GM18520 (cell line): Measurements from ENCODE around the gene ITGBL1.

Experiments
- ATAC-seq: cut with Tn5 transposase; IDR thresholded peaks from one replicate; pipeline ENCODE4 v1.9.1; 2021; ENCODE audit not compliant: unreplicated experiment

ITGBL1 gene

GRCh38 chr13:101451641-101452040 lies 834 bp upstream of the ITGBL1 start:
- no peak for ATAC-seq

GRCh38 chr13:101453784-101454201 lies 1.3 kb downstream of the ITGBL1 start:
- ATAC-seq = no peak

- no peak for ATAC-seq
Observed at GRCh38 chr13:101454767-101455166, 2.3 kb downstream of the ITGBL1 start.

GRCh38 chr13:101455863-101456262 lies 3.4 kb downstream of the ITGBL1 start:
- ATAC-seq = no peak

- ATAC-seq = no peak
Observed at GRCh38 chr13:101457176-101457575, 4.7 kb downstream of the ITGBL1 start.

- ATAC-seq = no peak
Observed at GRCh38 chr13:101465877-101466276, 13.4 kb downstream of the ITGBL1 start.

GRCh38 chr13:101467415-101467814 lies 14.9 kb downstream of the ITGBL1 start:
- ATAC-seq = no peak

GRCh38 chr13:101473458-101473857 lies 21.0 kb downstream of the ITGBL1 start:
- no peak for ATAC-seq

- no peak for ATAC-seq
Observed at GRCh38 chr13:101474419-101474957, 22.0 kb downstream of the ITGBL1 start.

GRCh38 chr13:101475536-101475935 lies 23.1 kb downstream of the ITGBL1 start:
- ATAC-seq = no peak

- no peak for ATAC-seq
Observed at GRCh38 chr13:101481421-101481820, 28.9 kb downstream of the ITGBL1 start.

GRCh38 chr13:101486708-101487437 lies 34.4 kb downstream of the ITGBL1 start:
- ATAC-seq = no peak

- ATAC-seq = no peak
Observed at GRCh38 chr13:101487438-101487830, 35.0 kb downstream of the ITGBL1 start.

GRCh38 chr13:101488734-101489133 lies 36.3 kb downstream of the ITGBL1 start:
- ATAC-seq = no peak

GRCh38 chr13:101489643-101490405 lies 37.3 kb downstream of the ITGBL1 start:
- no peak for ATAC-seq

- no peak for ATAC-seq
Observed at GRCh38 chr13:101490406-101491015, 38.0 kb downstream of the ITGBL1 start.

- no peak for ATAC-seq
Observed at GRCh38 chr13:101492251-101492910, 39.9 kb downstream of the ITGBL1 start.

GRCh38 chr13:101493541-101493940 lies 41.1 kb downstream of the ITGBL1 start:
- ATAC-seq = no peak

GRCh38 chr13:101499406-101499805 lies 46.9 kb downstream of the ITGBL1 start:
- ATAC-seq = no peak

GRCh38 chr13:101502618-101503017 lies 50.1 kb downstream of the ITGBL1 start:
- no peak for ATAC-seq

GRCh38 chr13:101511161-101511560 lies 58.7 kb downstream of the ITGBL1 start:
- no peak for ATAC-seq
